ENCODE data around the gene DLG3. TPM values are rescaled to one million over a fixed set of nuclear protein-coding genes. Genes with fewer than 3 reads are reported as not detected.
A peak's percentile ranks its signal among the peaks of the same experiment; 100 is the strongest.

The DLG3 gene
- total and polyA plus RNA-seq, 2 donors from 2014 or later = 14.2 to 38.3 TPM

- H3K36me3 ChIP-seq (ENCODE audit: control insufficient read depth in 2 of 3, insufficient read depth in 3 of 3, low read length in 3 of 3) = no peaks in the 10 kb centered on the region
- intact Hi-C loops (cut with DNase I) = no loop called here
- no peak for FAIRE-seq
- no peak overlapping the region for H3K27ac ChIP-seq (ENCODE audit: low read depth in 2 of 2, low read length in 2 of 2)
- no peaks in the 10 kb centered on the region for H3K4me1 ChIP-seq (ENCODE audit: control insufficient read depth in 2 of 3, insufficient read depth in 2 of 3, low read depth in 1 of 3, low read length in 3 of 3)
- no peak overlapping the region for H3K9ac ChIP-seq (ENCODE audit: low read length in 3 of 3)
- no peaks in the 10 kb centered on the region for H3K9me3 ChIP-seq (ENCODE audit: control insufficient read depth in 2 of 3, insufficient read depth in 1 of 3, low read length in 3 of 3)
- no peak for TF ChIP-seq CTCF (IDR thresholded peaks at IDR 0.05; ENCODE audit: borderline replicate concordance, extremely low read depth, insufficient read depth)
- H3K4me3 ChIP-seq (ENCODE audit: low read length in 3 of 3) = no peak overlapping the region
- DNase-seq = no peak
- no peaks in the 10 kb centered on the region for H3K27me3 ChIP-seq (ENCODE audit: control insufficient read depth, insufficient read depth, low read length)
Observed at GRCh38 chrX:70468709-70469108, 24.1 kb downstream of the DLG3 start.

- H3K4me1 ChIP-seq (ENCODE audit: control insufficient read depth in 2 of 3, insufficient read depth in 2 of 3, low read depth in 1 of 3, low read length in 3 of 3) = no peaks in the 10 kb centered on the region
- no peak overlapping the region for H3K27ac ChIP-seq (ENCODE audit: low read depth in 2 of 2, low read length in 2 of 2)
- intact Hi-C loops (cut with DNase I) = no loop called here
- no peak for TF ChIP-seq CTCF (IDR thresholded peaks at IDR 0.05; ENCODE audit: borderline replicate concordance, extremely low read depth, insufficient read depth)
- DNase-seq (no peak), FAIRE-seq (no peak)
- H3K4me3 ChIP-seq (ENCODE audit: low read length in 3 of 3) = no peak overlapping the region
- H3K36me3 ChIP-seq (ENCODE audit: control insufficient read depth in 2 of 3, insufficient read depth in 3 of 3, low read length in 3 of 3) = no peaks in the 10 kb centered on the region
- H3K27me3 ChIP-seq (ENCODE audit: control insufficient read depth, insufficient read depth, low read length) = no peaks in the 10 kb centered on the region
- H3K9me3 ChIP-seq (ENCODE audit: control insufficient read depth in 2 of 3, insufficient read depth in 1 of 3, low read length in 3 of 3) = no peaks in the 10 kb centered on the region
- H3K9ac ChIP-seq (ENCODE audit: low read length in 3 of 3) = no peak overlapping the region
Observed at GRCh38 chrX:70470850-70471289, 26.2 kb downstream of the DLG3 start.

GRCh38 chrX:70476166-70476933 lies 31.7 kb downstream of the DLG3 start:
- intact Hi-C loops (cut with DNase I) = no loop called here
- no peak for TF ChIP-seq CTCF (IDR thresholded peaks at IDR 0.05; ENCODE audit: borderline replicate concordance, extremely low read depth, insufficient read depth)
- DNase-seq (no peak), FAIRE-seq (no peak)
- Histone ChIP-seq H3K9me3 (ENCODE audit: control insufficient read depth in 2 of 3, insufficient read depth in 1 of 3, low read length in 3 of 3) (no peaks in the 10 kb centered on the region), H3K4me1 (ENCODE audit: control insufficient read depth in 2 of 3, insufficient read depth in 2 of 3, low read depth in 1 of 3, low read length in 3 of 3) (peaks cover 0 to 20% (median 14%) of the 10 kb centered on the region in 3 donors), H3K4me3 (ENCODE audit: low read length in 3 of 3) (no peak overlapping the region), H3K27me3 (ENCODE audit: control insufficient read depth, insufficient read depth, low read length) (no peaks in the 10 kb centered on the region), H3K27ac (ENCODE audit: low read depth in 2 of 2, low read length in 2 of 2) (peak overlapping the region; percentile 74 to 81), H3K9ac (ENCODE audit: low read length in 3 of 3) (no peak overlapping the region), H3K36me3 (ENCODE audit: control insufficient read depth in 2 of 3, insufficient read depth in 3 of 3, low read length in 3 of 3) (no peaks in the 10 kb centered on the region)

Measured in kidney (tissue), 14 donors.